Neural progenitor cell (in vitro differentiated cells): ENCODE measurements around the gene ACTRT2. TPM values are rescaled to one million over a fixed set of nuclear protein-coding genes. Genes with fewer than 3 reads are reported as not detected.

Experiments used
- DNase-seq: peaks from one replicate; pipeline ENCODE4 v3.0.0-alpha.2; 2016; ENCODE audit warnings: low spot score
- H2AFZ ChIP-seq: fragments of 200-600 bp; sonication (generic); replicated peaks from 2 replicates; pipeline ENCODE4 v1.6.1; 2016; ENCODE audit warnings: antibody characterized with exemption
- H3F3A ChIP-seq: fragments of 200-600 bp; sonication (generic); 2 replicates; pipeline ENCODE4 v1.6.1; 2016; ENCODE audit warnings: antibody characterized with exemption, low read depth
- H3K27ac ChIP-seq: fragments of 200-600 bp; sonication (generic); 2 replicates; pipeline ENCODE4 v1.5.1; 2016; ENCODE audit warnings: mild to moderate bottlenecking
- H3K27me3 ChIP-seq: fragments of 200-600 bp; sonication (generic); 2 replicates; pipeline ENCODE4 v1.6.1; 2016; ENCODE audit warnings: mild to moderate bottlenecking, moderate library complexity
- H3K36me3 ChIP-seq: fragments of 200-600 bp; sonication (generic); 2 replicates; pipeline ENCODE4 v1.5.1; 2016
- H3K4me1 ChIP-seq: fragments of 200-600 bp; sonication (generic); 2 replicates; pipeline ENCODE4 v1.6.1; 2016; ENCODE audit warnings: mixed run types
- H3K4me2 ChIP-seq: fragments of 200-600 bp; sonication (generic); 2 replicates; pipeline ENCODE4 v1.6.1; 2016
- H3K4me3 ChIP-seq: fragments of 200-600 bp; sonication (generic); 2 replicates; pipeline ENCODE4 v1.5.1; 2016
- H3K79me2 ChIP-seq: fragments of 200-600 bp; sonication (generic); 2 replicates; pipeline ENCODE4 v1.6.1; 2016; ENCODE audit warnings: low read depth
- H3K9ac ChIP-seq: fragments of 200-600 bp; sonication (generic); 2 replicates; pipeline ENCODE4 v1.6.1; 2016
- H3K9me3 ChIP-seq: fragments of 200-600 bp; sonication (generic); 2 replicates; pipeline ENCODE4 v1.5.1; 2016; ENCODE audit warnings: low read depth
- H4K20me1 ChIP-seq: fragments of 200-600 bp; sonication (generic); 2 replicates; pipeline ENCODE4 v1.6.1; 2016; ENCODE audit warnings: low read depth
- H3K27ac Mint-ChIP-seq: 3 replicates; pipeline ENCODE4 v1.8.0; 2021; ENCODE audit warnings: mixed read lengths
- H3K27me3 Mint-ChIP-seq: 2 replicates; pipeline ENCODE4 v1.8.0; 2022; ENCODE audit warnings: low read depth, mild to moderate bottlenecking, inconsistent platforms, moderate library complexity, mixed read lengths; ENCODE audit not compliant: insufficient read depth
- H3K36me3 Mint-ChIP-seq: 3 replicates; pipeline ENCODE4 v1.8.0; 2021; ENCODE audit warnings: mixed read lengths
- H3K4me1 Mint-ChIP-seq: 3 replicates; pipeline ENCODE4 v1.8.0; 2021; ENCODE audit warnings: mixed read lengths
- H3K4me3 Mint-ChIP-seq: 3 replicates; pipeline ENCODE4 v1.8.0; 2021; ENCODE audit warnings: mild to moderate bottlenecking, moderate library complexity, mixed read lengths
- H3K9me3 Mint-ChIP-seq: 3 replicates; pipeline ENCODE4 v1.8.0; 2020; ENCODE audit warnings: mixed read lengths
- CTCF ChIP-seq: fragments of 200-600 bp; sonication (generic); IDR thresholded peaks from 2 replicates; pipeline ENCODE4 v1.5.1; 2017; ENCODE audit warnings: antibody characterized with exemption, mild to moderate bottlenecking
- EZH2 ChIP-seq: fragments of 200-600 bp; sonication (generic); IDR thresholded peaks from 2 replicates; pipeline ENCODE4 v1.6.1; 2017; ENCODE audit warnings: antibody characterized with exemption, mild to moderate bottlenecking, moderate library complexity
- EZH2phosphoT487 ChIP-seq: fragments of 200-600 bp; sonication (generic); IDR thresholded peaks from 2 replicates; pipeline ENCODE4 v1.6.1; 2017; ENCODE audit warnings: antibody characterized with exemption
- total RNA-seq: library from RNA; depleted of rRNA; stranded (reverse); fragments of >200 nt; gene quantifications from 2 replicates; pipeline ENCODE4 v1.2.3, GENCODE V29; 2015; ENCODE audit warnings: low replicate concordance

Gene ACTRT2
- total RNA-seq, 1 donor from 2014 or later = not detected

GRCh38 chr1:2982615-2983318 is 38.5 kb upstream of the ACTRT2 start:
- no peaks in the 10 kb centered on the region for H3F3A ChIP-seq
- H3K4me2 ChIP-seq = no peak overlapping the region
- peaks cover 14% of the 10 kb centered on the region for H3K4me1 Mint-ChIP-seq
- no peaks in the 10 kb centered on the region for H3K4me1 ChIP-seq
- TF ChIP-seq EZH2 = no peak
- no peak for TF ChIP-seq CTCF
- no peak for TF ChIP-seq EZH2phosphoT487
- H2AFZ ChIP-seq = no peak overlapping the region
- H3K9ac ChIP-seq = no peak overlapping the region
- peaks cover 6% of the 10 kb centered on the region for H3K27me3 Mint-ChIP-seq
- no peaks in the 10 kb centered on the region for H3K27me3 ChIP-seq
- H3K36me3 ChIP-seq = no peaks in the 10 kb centered on the region
- H3K79me2 ChIP-seq = no peaks in the 10 kb centered on the region
- H4K20me1 ChIP-seq = no peaks in the 10 kb centered on the region
- H3K4me3 ChIP-seq = no peak overlapping the region
- peaks cover 2% of the 10 kb centered on the region for H3K9me3 Mint-ChIP-seq
- H3K27ac ChIP-seq = no peak overlapping the region
- peak overlapping the region; percentile 83 for H3K27ac Mint-ChIP-seq
- no peak for DNase-seq
- no peaks in the 10 kb centered on the region for H3K36me3 Mint-ChIP-seq
- no peak overlapping the region for H3K4me3 Mint-ChIP-seq
- H3K9me3 ChIP-seq = no peaks in the 10 kb centered on the region

- Histone ChIP-seq H3K4me2 (no peak overlapping the region), H3F3A (no peaks in the 10 kb centered on the region), H3K9ac (no peak overlapping the region), H2AFZ (no peak overlapping the region), H3K4me3 (no peak overlapping the region), H3K27me3 (no peaks in the 10 kb centered on the region), H3K4me1 (no peaks in the 10 kb centered on the region), H3K36me3 (no peaks in the 10 kb centered on the region), H3K79me2 (no peaks in the 10 kb centered on the region), H3K27ac (no peak overlapping the region), H3K9me3 (no peaks in the 10 kb centered on the region), H4K20me1 (no peaks in the 10 kb centered on the region)
- Mint-ChIP-seq H3K27me3 (peaks cover 6% of the 10 kb centered on the region), H3K4me1 (peaks cover 14% of the 10 kb centered on the region), H3K4me3 (no peak overlapping the region), H3K27ac (peak overlapping the region; percentile 83), H3K36me3 (no peaks in the 10 kb centered on the region), H3K9me3 (peaks cover 2% of the 10 kb centered on the region)
- no peak for DNase-seq
- TF ChIP-seq CTCF = no peak
- TF ChIP-seq EZH2 = no peak
- TF ChIP-seq EZH2phosphoT487 = no peak
Measured at GRCh38 chr1:2983319-2983705, 38.0 kb upstream of the ACTRT2 start.

- Histone ChIP-seq H4K20me1 (no peaks in the 10 kb centered on the region), H3K79me2 (no peaks in the 10 kb centered on the region), H2AFZ (no peak overlapping the region), H3K27ac (no peak overlapping the region), H3K27me3 (no peaks in the 10 kb centered on the region), H3K9ac (no peak overlapping the region), H3K4me1 (no peaks in the 10 kb centered on the region), H3F3A (no peaks in the 10 kb centered on the region), H3K4me2 (no peak overlapping the region), H3K4me3 (no peak overlapping the region), H3K9me3 (no peaks in the 10 kb centered on the region), H3K36me3 (no peaks in the 10 kb centered on the region)
- Mint-ChIP-seq H3K9me3 (peaks cover 2% of the 10 kb centered on the region), H3K4me1 (peaks cover 14% of the 10 kb centered on the region), H3K27ac (peak overlapping the region; percentile 83), H3K36me3 (no peaks in the 10 kb centered on the region), H3K27me3 (peaks cover 6% of the 10 kb centered on the region), H3K4me3 (no peak overlapping the region)
- DNase-seq = no peak
- TF ChIP-seq CTCF = no peak
- TF ChIP-seq EZH2 = no peak
- no peak for TF ChIP-seq EZH2phosphoT487
Measured at GRCh38 chr1:2983706-2984398, 37.4 kb upstream of the ACTRT2 start.
